Right lobe of liver (tissue), 6 donors: ENCODE results near the gene ARHGEF12. TPM values are rescaled to one million over a fixed set of nuclear protein-coding genes. Genes with fewer than 3 reads are reported as not detected.

ENCODE experiments used
- ATAC-seq, 4 donors: fragments of 200-7000 bp; cut with Tn5 transposase; one replicate each; pipeline ENCODE4 v1.9.1; 2020; ENCODE audit warnings: mild to moderate bottlenecking in 4 of 4, moderate library complexity in 4 of 4
- DNase-seq, 3 donors: peaks; one replicate each; pipeline ENCODE4 v3.0.0-alpha.2; 2020
- H3K27ac ChIP-seq, 3 donors: fragments of 200-600 bp; one replicate each; pipeline ENCODE4 v1.8.0; 2022
- H3K27me3 ChIP-seq, 2 donors: fragments of 200-600 bp; one replicate each; pipeline ENCODE4 v1.8.0; 2022
- H3K36me3 ChIP-seq, 4 donors: fragments of 200-600 bp; sonication (generic) in 1 of 4; one replicate each; pipeline versions ENCODE4 v1.5.1 to v1.8.0; 2017 to 2022; ENCODE audit warnings: control low read depth in 1 of 4
- H3K4me1 ChIP-seq, 4 donors: fragments of 200-600 bp; sonication (generic) in 1 of 4; one replicate each; pipeline versions ENCODE4 v1.5.1 to v1.8.0; 2017 to 2022; ENCODE audit warnings: control low read depth in 1 of 4
- H3K4me3 ChIP-seq, 3 donors: fragments of 200-600 bp; one replicate each; pipeline ENCODE4 v1.8.0; 2022
- H3K9me3 ChIP-seq, 4 donors: fragments of 200-600 bp; sonication (generic) in 1 of 4; one replicate each; pipeline versions ENCODE4 v1.5.1 to v1.8.0; 2017 to 2022; ENCODE audit warnings: control low read depth in 1 of 4
- POLR2A ChIP-seq: fragments of 450-650 bp; IDR thresholded peaks from one replicate; pipeline ENCODE4 v1.6.1; 2017; ENCODE audit warnings: antibody characterized with exemption, mild to moderate bottlenecking
- WGBS: methylation state at CpG from one replicate; pipeline ENCODE4 v1.1.6; 2018; ENCODE audit warnings: low coverage, low lambda C conversion rate; ENCODE audit not compliant: insufficient coverage; ENCODE audit errors: missing lambda C conversion rate; 5-methylcytosine and 5-hydroxymethylcytosine counted together
- intact Hi-C, 2 donors: fragments of 100-400 bp; cut with DNase I; formaldehyde crosslinking; loops; one replicate each; pipeline versions ENCODE4 v1.11.2 to v1.14.1; 2022
- total RNA-seq, 6 experiments: library from RNA; depleted of rRNA in 2 of 6; stranded (reverse); fragments of >200 nt in 2 of 6; fragmentation: NEBNext Ultra II Directional in 3 of 6; extraction: Animal tissue kit (Norgen Biotek cat#: 25700) in 3 of 6; gene quantifications; one replicate each; pipeline versions ENCODE4 v1.1.0 to v1.2.4, GENCODE V29; 2016 to 2023
- TF ChIP-seq, protein P1 (sequence below), 4 donors: fragments of 200-600 bp in 3 of 4; fragments of 450-650 bp in 1 of 4; IDR thresholded peaks; one replicate each; pipeline versions ENCODE4 v1.5.1 to v1.8.0; 2016 to 2022; ENCODE audit warnings: antibody characterized with exemption in 4 of 4, mild to moderate bottlenecking in 2 of 4
- donor health status: DM: no; HTN: yes; CAD: no.
- donor health status: DM: no; HTN: no; CAD: no.
- donor health status: DM: no; HTN: no; CAD: no.
- donor health status: DM: no; HTN: yes; CAD: no.
- donor health status: DM: no; HTN: yes; CAD: no.

ARHGEF12 gene
- total RNA-seq, 6 experiments from 2014 or later = 75.1 to 113 (median 94.0) TPM

DNA sequence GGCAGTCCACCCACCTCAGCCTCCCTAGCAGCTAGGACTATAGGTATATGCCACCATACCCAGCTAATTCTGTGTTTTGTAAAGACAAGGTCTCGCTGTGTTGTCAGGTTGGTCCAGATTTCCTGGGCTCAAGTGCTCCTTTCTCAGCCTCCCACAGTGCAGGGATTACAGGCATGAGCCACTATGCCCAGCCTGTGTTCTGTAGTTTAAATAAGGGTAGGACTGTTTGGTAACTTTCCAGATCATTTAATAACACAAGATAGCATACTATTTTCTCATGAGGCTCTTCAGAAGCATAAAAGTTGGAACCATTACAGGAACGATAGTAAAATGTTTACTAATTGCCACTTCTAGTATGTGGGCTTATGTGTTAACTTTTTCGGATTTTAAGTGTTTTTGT, 137.3 kb downstream of the ARHGEF12 start:
- Histone ChIP-seq H3K27ac (no peak overlapping the region), H3K36me3 (peaks cover 6 to 90% (median 40%) of the 10 kb centered on the region in 4 donors), H3K4me3 (no peak overlapping the region), H3K9me3 (no peaks in the 10 kb centered on the region), H3K4me1 (no peaks in the 10 kb centered on the region), H3K27me3 (no peaks in the 10 kb centered on the region)
- intact Hi-C loops = no loop called here
- WGBS = 94% methylated on average over 3 of the region's 3 CpGs
- no peak for ATAC-seq
- no peak for TF ChIP-seq POLR2A
- TF ChIP-seq, protein P1, sequence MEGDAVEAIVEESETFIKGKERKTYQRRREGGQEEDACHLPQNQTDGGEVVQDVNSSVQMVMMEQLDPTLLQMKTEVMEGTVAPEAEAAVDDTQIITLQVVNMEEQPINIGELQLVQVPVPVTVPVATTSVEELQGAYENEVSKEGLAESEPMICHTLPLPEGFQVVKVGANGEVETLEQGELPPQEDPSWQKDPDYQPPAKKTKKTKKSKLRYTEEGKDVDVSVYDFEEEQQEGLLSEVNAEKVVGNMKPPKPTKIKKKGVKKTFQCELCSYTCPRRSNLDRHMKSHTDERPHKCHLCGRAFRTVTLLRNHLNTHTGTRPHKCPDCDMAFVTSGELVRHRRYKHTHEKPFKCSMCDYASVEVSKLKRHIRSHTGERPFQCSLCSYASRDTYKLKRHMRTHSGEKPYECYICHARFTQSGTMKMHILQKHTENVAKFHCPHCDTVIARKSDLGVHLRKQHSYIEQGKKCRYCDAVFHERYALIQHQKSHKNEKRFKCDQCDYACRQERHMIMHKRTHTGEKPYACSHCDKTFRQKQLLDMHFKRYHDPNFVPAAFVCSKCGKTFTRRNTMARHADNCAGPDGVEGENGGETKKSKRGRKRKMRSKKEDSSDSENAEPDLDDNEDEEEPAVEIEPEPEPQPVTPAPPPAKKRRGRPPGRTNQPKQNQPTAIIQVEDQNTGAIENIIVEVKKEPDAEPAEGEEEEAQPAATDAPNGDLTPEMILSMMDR (IDR thresholded peaks at IDR 0.05) = no peak
- DNase-seq = no peak

DNA sequence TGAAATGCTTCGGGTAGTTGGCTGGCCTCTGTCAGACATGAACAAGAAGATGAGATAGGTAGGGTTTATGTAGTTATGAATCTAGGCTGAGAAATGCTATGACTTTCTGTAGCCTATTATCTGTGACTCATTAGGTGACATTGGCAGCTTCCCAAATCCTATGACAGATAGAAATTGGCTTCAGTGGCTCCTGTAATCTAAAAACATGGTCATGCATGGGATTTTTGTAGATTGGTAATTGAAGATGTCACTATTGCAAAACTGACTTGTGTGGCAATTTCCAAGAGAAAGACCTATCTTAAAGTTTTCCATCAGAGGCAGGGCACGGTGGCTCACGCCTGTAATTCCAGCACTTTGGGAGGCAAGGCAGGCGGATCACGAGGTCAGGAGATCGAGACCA, 145.9 kb downstream of the ARHGEF12 start:
- no peaks in the 10 kb centered on the region for H3K9me3 ChIP-seq
- no peak overlapping the region for H3K27ac ChIP-seq
- intact Hi-C loops = no loop called here
- H3K4me3 ChIP-seq = no peak overlapping the region
- no peaks in the 10 kb centered on the region for H3K4me1 ChIP-seq
- no peaks in the 10 kb centered on the region for H3K27me3 ChIP-seq
- WGBS = 95% methylated on average over 6 of the region's 6 CpGs
- peak in 2 of 4 donors; percentile 23 to 83 for ATAC-seq
- TF ChIP-seq, protein P1 (IDR thresholded peaks at IDR 0.05) = no peak
- TF ChIP-seq POLR2A = no peak
- H3K36me3 ChIP-seq = peaks cover 0 to 79% (median 38%) of the 10 kb centered on the region in 4 donors
- no peak for DNase-seq

DNA sequence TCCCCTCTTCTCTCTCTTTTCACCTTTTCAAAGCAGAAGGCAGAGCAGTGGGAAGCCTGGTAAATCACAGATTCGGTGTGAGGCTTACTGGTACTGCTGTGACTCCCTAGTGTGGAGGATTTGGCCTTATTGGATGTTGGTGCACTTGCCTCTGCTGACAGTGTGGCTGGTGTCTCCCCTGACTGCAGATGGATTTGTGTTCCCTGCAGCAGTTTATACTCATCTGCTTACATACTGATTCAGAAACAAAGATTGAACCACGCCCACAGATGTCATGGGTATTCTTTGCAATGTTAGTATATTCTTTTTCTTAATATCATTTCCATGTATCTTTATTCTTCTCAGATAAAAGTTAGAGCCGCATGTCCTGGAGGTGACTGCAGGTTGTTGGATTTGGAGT, 148.5 kb downstream of the ARHGEF12 start:
- Histone ChIP-seq H3K27ac (no peak overlapping the region), H3K4me3 (no peak overlapping the region), H3K9me3 (no peaks in the 10 kb centered on the region), H3K36me3 (peaks cover 0 to 54% (median 23%) of the 10 kb centered on the region in 4 donors), H3K4me1 (no peaks in the 10 kb centered on the region), H3K27me3 (no peaks in the 10 kb centered on the region)
- intact Hi-C loops = no loop called here
- ATAC-seq (no peak), DNase-seq (no peak)
- TF ChIP-seq, protein P1 (IDR thresholded peaks at IDR 0.05) = no peak
- no peak for TF ChIP-seq POLR2A
- WGBS = 84% methylated on average over 3 of the region's 3 CpGs

DNA sequence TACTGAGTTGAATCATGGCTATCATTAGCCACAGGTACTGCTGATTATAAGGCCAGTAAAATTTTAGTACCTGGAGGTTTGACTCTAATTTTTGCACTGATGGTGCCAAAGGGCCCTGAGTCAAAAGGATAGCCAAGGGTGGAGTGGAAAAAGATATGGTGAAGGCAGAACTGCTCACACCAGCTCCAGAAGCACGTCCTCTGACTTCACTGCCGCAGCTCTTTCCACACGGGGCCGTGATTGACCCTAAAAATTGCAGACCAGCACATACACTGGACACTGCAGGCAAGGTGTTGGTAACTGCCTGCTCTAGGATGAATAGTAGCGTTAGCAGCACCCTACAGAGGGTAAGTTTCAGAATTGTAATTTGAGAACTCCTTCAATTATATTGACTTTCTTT, 149.9 kb downstream of the ARHGEF12 start:
- Histone ChIP-seq H3K9me3 (no peaks in the 10 kb centered on the region), H3K27ac (no peak overlapping the region), H3K4me1 (no peaks in the 10 kb centered on the region), H3K4me3 (no peak overlapping the region), H3K36me3 (peaks cover 0 to 40% (median 18%) of the 10 kb centered on the region in 4 donors), H3K27me3 (no peaks in the 10 kb centered on the region)
- DNase-seq (no peak), ATAC-seq (no peak)
- TF ChIP-seq POLR2A = no peak
- TF ChIP-seq, protein P1 (IDR thresholded peaks at IDR 0.05) = no peak
- intact Hi-C loops = no loop called here
- 97% methylated on average over 5 of the region's 5 CpGs for WGBS

DNA sequence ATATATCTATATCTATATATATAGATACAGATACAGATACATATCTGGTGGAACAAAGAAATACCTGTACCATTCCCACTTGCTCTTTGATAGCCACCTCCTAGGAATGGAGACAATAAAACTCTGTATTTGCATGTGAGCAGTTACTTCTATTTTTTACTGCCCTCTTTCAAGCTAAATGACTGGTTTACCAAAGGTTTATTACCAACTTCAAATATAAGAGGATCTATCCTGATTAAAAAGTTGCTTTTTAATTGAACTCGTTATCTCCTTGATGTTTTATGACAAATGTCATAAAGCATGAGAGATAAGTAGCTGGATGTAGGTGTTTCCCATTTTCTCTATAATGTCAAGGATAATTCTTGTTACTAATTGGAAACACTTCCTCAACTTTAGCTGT, 153.6 kb downstream of the ARHGEF12 start:
- H3K9me3 ChIP-seq = no peaks in the 10 kb centered on the region
- 93% methylated on average over 1 of the region's 1 CpG for WGBS
- H3K4me1 ChIP-seq = no peaks in the 10 kb centered on the region
- intact Hi-C loops = no loop called here
- H3K27me3 ChIP-seq = no peaks in the 10 kb centered on the region
- H3K36me3 ChIP-seq = peaks cover 0 to 24% (median 13%) of the 10 kb centered on the region in 4 donors
- H3K4me3 ChIP-seq = no peak overlapping the region
- ATAC-seq (no peak), DNase-seq (no peak)
- TF ChIP-seq POLR2A = no peak
- TF ChIP-seq, protein P1 (IDR thresholded peaks at IDR 0.05) = no peak
- no peak overlapping the region for H3K27ac ChIP-seq
